HepG2 (cell line): ENCODE results near the gene MUL1. TPM values are rescaled to one million over a fixed set of nuclear protein-coding genes. Genes with fewer than 3 reads are reported as not detected.

ENCODE experiments used
- AGO2 ChIP-seq: fragments of 200-400 bp; formaldehyde crosslinking; optimal IDR thresholded peaks from 2 replicates; pipeline ENCODE3; 2017; ENCODE audit warnings: mild to moderate bottlenecking, low read depth, low read length, moderate library complexity
- CREBL2 ChIP-seq: sonication (generic); formaldehyde crosslinking; IDR thresholded peaks from 2 replicates; pipeline ENCODE4 v1.8.1; 2023; ENCODE audit warnings: missing genetic modification reagents, mild to moderate bottlenecking, borderline replicate concordance
- ELK4 ChIP-seq: sonication (generic); formaldehyde crosslinking; IDR thresholded peaks from 2 replicates; pipeline ENCODE4 v1.9.0; 2021; ENCODE audit warnings: missing genetic modification reagents, borderline replicate concordance
- GRHL1 ChIP-seq: sonication (generic); formaldehyde crosslinking; conservative IDR thresholded peaks from 2 replicates; pipeline ENCODE4 v1.8.0; 2022; ENCODE audit warnings: missing genetic modification reagents
- HINFP ChIP-seq: sonication (generic); formaldehyde crosslinking; IDR thresholded peaks from 2 replicates; pipeline ENCODE4 v1.4.0; 2020; ENCODE audit warnings: low read depth, mild to moderate bottlenecking, missing genetic modification reagents
- IRF2 ChIP-seq: IDR thresholded peaks from 2 replicates; pipeline ENCODE4 v1.6.1; 2018; ENCODE audit warnings: missing genetic modification reagents, missing compliant biosample characterization
- KAT7 ChIP-seq: IDR thresholded peaks from 2 replicates; pipeline ENCODE4 v1.6.1; 2018; ENCODE audit warnings: borderline replicate concordance, missing compliant biosample characterization
- KDM2A ChIP-seq: sonication (generic); formaldehyde crosslinking; IDR thresholded peaks from 2 replicates; pipeline ENCODE4 v1.4.0; 2020; ENCODE audit warnings: low read depth, missing genetic modification reagents, borderline replicate concordance
- KLF13 ChIP-seq: sonication (generic); formaldehyde crosslinking; IDR thresholded peaks from 2 replicates; pipeline ENCODE4 v1.4.0; 2020; ENCODE audit warnings: mild to moderate bottlenecking, missing genetic modification reagents
- KLF15 ChIP-seq: sonication (generic); formaldehyde crosslinking; IDR thresholded peaks from 2 replicates; pipeline ENCODE4 v1.8.1; 2023; ENCODE audit warnings: borderline replicate concordance, mild to moderate bottlenecking, inconsistent platforms, missing genetic modification reagents, mixed read lengths
- MED8 ChIP-seq: sonication (generic); formaldehyde crosslinking; IDR thresholded peaks from 2 replicates; pipeline ENCODE4 v1.8.1; 2023; ENCODE audit warnings: mild to moderate bottlenecking, missing genetic modification reagents; ENCODE audit not compliant: insufficient replicate concordance
- NFKB2 ChIP-seq: sonication (generic); formaldehyde crosslinking; IDR thresholded peaks from 2 replicates; pipeline ENCODE4 v1.4.0; 2020; ENCODE audit warnings: missing genetic modification reagents, borderline replicate concordance
- PRPF4 ChIP-seq: fragments of 200-400 bp; formaldehyde crosslinking; IDR thresholded peaks from 2 replicates; pipeline ENCODE4 v1.6.1; 2016; ENCODE audit warnings: low read length, low read depth; ENCODE audit not compliant: poor library complexity, severe bottlenecking
- SP1 ChIP-seq, 2 experiments: fragments of 450-650 bp in 1 of 2; sonication (generic) in 1 of 2; formaldehyde crosslinking in 1 of 2; IDR thresholded peaks; 2 replicates each; pipeline versions ENCODE4 v1.4.0 to v1.6.1; 2016 to 2020; ENCODE audit warnings: missing genetic modification reagents in 1 of 2
- TFAP4 ChIP-seq: sonication (generic); IDR thresholded peaks from 2 replicates; pipeline ENCODE4 v1.6.1; 2016; ENCODE audit warnings: low read depth, borderline replicate concordance
- TOPORS ChIP-seq: sonication (generic); formaldehyde crosslinking; IDR thresholded peaks from 2 replicates; pipeline ENCODE4 v1.8.0; 2023; ENCODE audit warnings: mild to moderate bottlenecking, missing genetic modification reagents
- ZBTB20 ChIP-seq: sonication (generic); formaldehyde crosslinking; IDR thresholded peaks from 2 replicates; pipeline ENCODE4 v1.8.1; 2023; ENCODE audit warnings: missing genetic modification reagents, low read depth, mild to moderate bottlenecking, borderline replicate concordance
- ZBTB26 ChIP-seq: IDR thresholded peaks from 2 replicates; pipeline ENCODE4 v1.6.1; 2016; ENCODE audit warnings: missing compliant biosample characterization, missing genetic modification reagents, borderline replicate concordance
- ZKSCAN8 ChIP-seq: IDR thresholded peaks from 2 replicates; pipeline ENCODE4 v1.6.1; 2016; ENCODE audit warnings: borderline replicate concordance, missing genetic modification reagents, missing compliant biosample characterization
- ZNF296 ChIP-seq: sonication (generic); formaldehyde crosslinking; conservative IDR thresholded peaks from 2 replicates; pipeline ENCODE4 v1.5.0; 2020; ENCODE audit warnings: mild to moderate bottlenecking, missing genetic modification reagents
- ZNF766 ChIP-seq: sonication (generic); formaldehyde crosslinking; IDR thresholded peaks from 2 replicates; pipeline ENCODE4 v1.5.0; 2020; ENCODE audit warnings: missing genetic modification reagents, borderline replicate concordance
- ZNF772 ChIP-seq: sonication (generic); formaldehyde crosslinking; IDR thresholded peaks from 2 replicates; pipeline ENCODE4 v1.5.0; 2020; ENCODE audit warnings: mild to moderate bottlenecking, missing genetic modification reagents
- polyA plus RNA-seq, 8 experiments: library from polyadenylated mRNA; depleted of rRNA in 3 of 8; stranded (reverse) in 7 of 8; unstranded in 1 of 8; fragments of >200 nt; fragmentation: Illumina TruSeq in 4 of 8; extraction: Trizol in 4 of 8; gene quantifications; 2 replicates each; pipeline versions ENCODE4 v1.2.1 to v1.2.3, GENCODE V29; 2011 to 2016; ENCODE audit warnings: low read depth in 4 of 8, missing spikeins in 1 of 8, mixed read lengths in 1 of 8; ENCODE audit not compliant: insufficient read depth in 1 of 8
- total RNA-seq, 5 experiments: library from RNA; depleted of rRNA; stranded (reverse); fragments of >200 nt; fragmentation: Illumina TruSeq; extraction: Trizol; gene quantifications; 2 replicates each; pipeline ENCODE4 v1.2.3, GENCODE V29; 2016; ENCODE audit warnings: low read depth in 1 of 5

MUL1 gene
- total and polyA plus RNA-seq, 2 of the 13 experiments (the other 11 are each of a cell fraction or from before 2014, with no cell fraction given): 21.5 to 26.5 TPM

GRCh38 chr1:20480951-20481617, 26.9 kb downstream of the MUL1 start (continued):
- TF ChIP-seq HINFP (no peak), ZKSCAN8 (CRISPR knock-in tag) (no peak; the same call in 1 of the 2 replicates), ELK4 (CRISPR knock-in tag) (no peak), TFAP4 (peak; percentile 28; the same call in 1 of the 2 replicates), KLF13 (no peak), NFKB2 (CRISPR knock-in tag) (no peak), SP1 (IDR thresholded peaks at IDR 0.05) (no peak), SP1 (CRISPR knock-in tag; IDR thresholded peaks at IDR 0.05) (no peak), ZBTB26 (no peak), AGO2 (peak; percentile 82), GRHL1 (CRISPR knock-in tag) (no peak), ZNF296 (no peak), PRPF4 (no peak), MED8 (CRISPR knock-in tag) (no peak), ZBTB20 (CRISPR knock-in tag) (0 out of 2 replicates have a peak, but pooled peaks have one; percentile 12), ZNF772 (CRISPR knock-in tag) (0 out of 2 replicates have a peak, but pooled peaks have one; percentile 3), KLF15 (CRISPR knock-in tag) (no peak), KAT7 (no peak), CREBL2 (CRISPR knock-in tag) (no peak), KDM2A (0 out of 2 replicates have a peak, but pooled peaks have one; percentile 25), ZNF766 (CRISPR knock-in tag) (no peak), IRF2 (CRISPR knock-in tag) (no peak), TOPORS (CRISPR knock-in tag) (no peak)
